A204.1 (cell line): ENCODE results near the gene MYOF.
A peak's percentile ranks its signal among the peaks of the same experiment; 100 is the strongest.
"Not testable (repeated sequence)": the region's sequence is repeated elsewhere in the genome, so short reads cannot be mapped to it uniquely, and the experiment has no call there.

Source experiments
- FAIRE-seq: peaks from 2 replicates; lab custom pipeline; 2012; peaks lifted over from hg19 to GRCh38; lab: Jason Lieb, UNC

The MYOF gene

GRCh38 chr10:93386631-93387369 is 95.3 kb downstream of the MYOF start:
- FAIRE-seq: no peak

GRCh38 chr10:93385345-93385744 is 96.8 kb downstream of the MYOF start:
- no peak for FAIRE-seq

- FAIRE-seq: no peak
Measured at GRCh38 chr10:93384006-93384405, 98.1 kb downstream of the MYOF start.

GRCh38 chr10:93383562-93383981 is 98.6 kb downstream of the MYOF start:
- FAIRE-seq: no peak

- no peak for FAIRE-seq
Measured at GRCh38 chr10:93379731-93380575, 102.2 kb downstream of the MYOF start.

- no peak for FAIRE-seq
Measured at GRCh38 chr10:93378997-93379730, 103.0 kb downstream of the MYOF start.

GRCh38 chr10:93378039-93378438 is 104.1 kb downstream of the MYOF start:
- no peak for FAIRE-seq

- FAIRE-seq: peak; percentile 85
Measured at GRCh38 chr10:93376372-93377293, 105.5 kb downstream of the MYOF start.

GRCh38 chr10:93370961-93371360 is 111.2 kb downstream of the MYOF start:
- FAIRE-seq: peak; percentile 43

GRCh38 chr10:93369588-93370164 is 112.5 kb downstream of the MYOF start:
- FAIRE-seq: no peak

- no peak for FAIRE-seq
Measured at GRCh38 chr10:93368210-93368609, 113.9 kb downstream of the MYOF start.

- FAIRE-seq: no peak
Measured at GRCh38 chr10:93367664-93368063, 114.5 kb downstream of the MYOF start.

- no peak for FAIRE-seq
Measured at GRCh38 chr10:93364966-93365365, 117.2 kb downstream of the MYOF start.

GRCh38 chr10:93363891-93364648 is 118.1 kb downstream of the MYOF start:
- FAIRE-seq: no peak

GRCh38 chr10:93358398-93358797 is 123.7 kb downstream of the MYOF start:
- FAIRE-seq: not testable (repeated sequence)

- no peak for FAIRE-seq
Measured at GRCh38 chr10:93357680-93358079, 124.5 kb downstream of the MYOF start.

- FAIRE-seq: no peak
Measured at GRCh38 chr10:93356516-93356915, 125.6 kb downstream of the MYOF start.

- peak; percentile 98 for FAIRE-seq
Measured at GRCh38 chr10:93352638-93353383, 129.3 kb downstream of the MYOF start.

GRCh38 chr10:93346694-93347093 is 135.4 kb downstream of the MYOF start:
- FAIRE-seq: no peak

GRCh38 chr10:93346108-93346507 is 136.0 kb downstream of the MYOF start:
- no peak for FAIRE-seq
